Activated effector memory CD4-positive, alpha-beta T cell treated with anti-CD3 and anti-CD28 coated beads, Interleukin-2, amount 50 U/mL, for 16 hours (primary cell): ENCODE measurements around the gene LRRC43.
"Not testable (repeated sequence)": the region's sequence is repeated elsewhere in the genome, so short reads cannot be mapped to it uniquely, and the experiment has no call there.

Experiments used
- DNase-seq: peaks from one replicate; pipeline ENCODE4 v3.0.0-alpha.2; 2020

The LRRC43 gene

GRCh38 chr12:122158700-122159285, 24.1 kb upstream of the LRRC43 start:
- no peak for DNase-seq

GRCh38 chr12:122159882-122160281, 23.0 kb upstream of the LRRC43 start:
- no peak for DNase-seq

DNA sequence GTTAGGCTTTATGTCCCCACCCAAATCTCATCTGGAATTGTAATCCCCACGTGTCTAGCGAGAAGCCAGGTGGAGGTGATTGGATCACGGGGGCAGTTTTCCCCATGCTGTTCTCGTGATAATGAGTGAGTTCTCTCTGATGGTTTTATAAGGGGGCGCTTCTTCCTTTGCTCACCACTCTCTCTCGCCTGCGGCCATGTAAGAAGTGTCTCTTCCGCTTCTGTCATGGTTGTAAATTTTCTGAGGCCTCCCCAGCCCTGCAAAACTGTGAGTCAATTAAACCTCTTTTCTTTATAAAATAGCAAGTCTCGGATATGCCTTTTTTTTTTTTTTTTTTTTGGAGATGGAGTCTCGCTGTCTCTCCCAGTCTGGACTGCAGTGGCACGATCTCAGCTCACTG, 22.2 kb upstream of the LRRC43 start:
- no peak for DNase-seq

DNA sequence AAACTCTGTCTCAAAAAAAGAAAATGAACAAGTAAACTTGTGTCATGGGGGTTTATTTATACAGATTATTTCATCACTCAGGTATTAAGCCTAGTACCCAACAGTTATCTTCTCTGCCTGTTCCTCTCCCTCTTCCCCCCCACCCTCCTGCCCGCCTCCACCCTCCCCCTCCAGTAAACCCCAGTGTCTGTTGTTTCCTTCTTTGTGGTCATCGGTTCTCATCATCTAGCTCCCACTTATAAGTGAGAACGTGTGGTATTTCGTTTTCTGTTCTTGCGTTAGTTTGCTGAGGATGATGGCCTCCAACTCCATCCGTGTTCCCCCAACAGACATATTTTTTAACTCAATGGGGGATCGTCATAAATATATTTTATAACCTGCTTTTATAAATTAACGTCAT, 21.2 kb upstream of the LRRC43 start:
- no peak for DNase-seq

DNA sequence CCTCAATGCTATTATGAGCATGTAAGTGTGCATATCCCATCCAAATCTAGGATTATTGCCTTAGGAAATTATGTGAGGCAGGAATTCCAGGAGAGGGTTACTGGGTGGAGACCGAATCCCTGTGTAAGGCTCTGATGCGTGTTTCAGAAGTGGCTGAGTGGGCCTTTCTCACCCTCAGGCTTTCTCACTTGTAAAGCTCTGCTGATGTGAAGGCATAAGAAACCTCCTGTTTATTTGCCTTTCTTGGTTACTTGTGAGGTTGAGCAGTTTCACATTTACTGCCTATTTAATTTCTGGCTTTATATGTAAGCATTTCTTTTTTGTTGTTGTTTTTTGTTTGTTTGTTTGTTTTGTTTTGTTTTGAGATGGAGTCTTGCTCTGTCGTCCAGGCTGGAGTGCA, 19.9 kb upstream of the LRRC43 start:
- no peak for DNase-seq

GRCh38 chr12:122166422-122167349, 16.2 kb upstream of the LRRC43 start:
- peak; percentile 80 for DNase-seq

DNA sequence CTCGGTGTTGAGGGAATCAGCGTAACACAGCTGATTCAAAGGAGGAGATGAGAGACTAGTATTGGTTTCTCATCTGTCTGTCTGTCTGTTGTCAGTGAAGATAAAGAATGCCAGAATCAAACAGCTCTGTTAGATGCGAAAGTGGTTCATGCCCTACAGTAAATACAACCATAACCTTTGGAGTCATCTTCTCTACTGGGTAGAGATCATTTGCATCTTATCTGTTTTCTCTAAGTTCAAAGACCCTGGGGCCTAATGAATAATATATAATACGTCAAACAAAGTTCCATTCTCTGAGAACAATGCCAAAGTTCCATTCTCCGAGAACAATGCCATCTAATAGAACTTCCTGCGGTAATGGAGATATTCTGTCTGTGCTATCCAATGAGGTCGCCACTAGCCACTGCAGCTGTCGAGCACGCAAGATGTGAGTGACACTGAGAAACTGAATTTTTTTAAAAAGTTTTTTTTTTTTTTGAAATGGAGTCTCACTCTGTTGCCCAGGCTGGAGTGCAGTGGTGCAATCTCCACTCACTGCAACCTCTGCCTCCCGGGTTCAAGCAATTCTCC, 15.5 kb upstream of the LRRC43 start:
- no peak for DNase-seq

DNA sequence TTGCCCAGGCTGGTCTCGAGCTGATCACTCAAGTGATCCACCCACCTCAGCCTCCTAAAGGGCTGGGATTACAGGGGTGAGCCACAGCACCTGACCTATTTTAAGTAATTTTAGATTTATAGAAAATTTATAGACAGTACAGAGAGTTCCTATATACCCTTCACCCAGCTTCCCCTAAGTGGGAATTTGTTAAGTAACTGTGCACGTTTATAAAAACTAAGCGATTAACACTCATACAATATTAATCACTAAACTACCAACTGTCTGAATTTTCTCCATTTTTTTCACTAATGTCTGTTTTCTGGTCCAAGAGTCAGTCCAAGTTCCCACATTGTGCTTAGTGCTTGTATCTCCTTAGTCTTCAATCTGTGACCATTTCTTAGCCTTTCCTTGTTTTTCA, 14.4 kb upstream of the LRRC43 start:
- no peak for DNase-seq

DNA sequence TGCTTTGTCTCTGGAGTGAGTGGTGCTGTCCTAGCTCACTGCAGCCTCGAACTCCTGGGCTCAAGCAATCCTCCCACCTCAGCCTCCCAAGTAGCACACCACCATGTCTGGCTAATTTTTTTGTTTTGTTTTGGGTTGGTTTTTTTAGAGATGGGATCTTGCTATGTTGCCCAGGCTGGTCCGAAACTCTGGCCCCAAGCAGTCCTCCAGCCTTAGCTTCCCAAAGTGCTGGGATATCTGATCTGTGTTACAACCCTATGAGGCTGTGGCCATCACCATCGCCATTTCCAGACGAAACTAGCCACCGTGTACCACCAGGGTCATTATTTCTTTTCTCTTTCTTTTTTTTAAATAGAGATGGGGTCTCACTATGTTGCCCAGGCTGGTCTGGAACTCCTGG, 11.5 kb upstream of the LRRC43 start:
- no peak for DNase-seq

- no peak for DNase-seq
Observed at GRCh38 chr12:122172262-122172939, 10.5 kb upstream of the LRRC43 start.

- DNase-seq, result no peak
Observed at GRCh38 chr12:122174155-122174845, 8.6 kb upstream of the LRRC43 start, which contains the start of gene IL31. IL31 (minus strand) TSS chr12:122174221; CDS start chr12:122174172, 49 bp downstream.

GRCh38 chr12:122176473-122176872, 6.5 kb upstream of the LRRC43 start:
- DNase-seq, result not testable (repeated sequence)

- DNase-seq, result no peak
Observed at GRCh38 chr12:122183588-122183940, 641 bp downstream of the LRRC43 start.

- no peak for DNase-seq
Observed at GRCh38 chr12:122184517-122184916, 1.6 kb downstream of the LRRC43 start.

DNA sequence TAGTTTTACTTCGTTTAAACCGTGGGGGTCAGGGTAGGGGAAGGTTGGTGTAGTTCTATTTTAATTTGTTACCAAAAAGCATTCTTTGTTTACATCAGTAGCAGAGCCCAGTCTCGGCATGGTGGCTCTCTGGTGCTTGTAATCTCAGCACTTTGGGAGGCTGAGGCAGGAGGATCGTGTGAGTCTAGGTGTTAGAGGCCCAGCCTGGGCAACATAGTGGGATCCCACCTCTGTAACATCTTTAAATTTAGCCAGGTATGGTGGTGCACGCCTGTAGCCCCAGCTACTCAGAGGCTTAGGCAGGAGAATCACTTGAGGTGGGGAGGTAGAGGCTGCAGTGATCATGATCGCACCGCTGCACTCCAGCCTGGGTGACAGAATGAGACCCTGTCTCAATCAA, 2.2 kb downstream of the LRRC43 start:
- DNase-seq, result no peak

DNA sequence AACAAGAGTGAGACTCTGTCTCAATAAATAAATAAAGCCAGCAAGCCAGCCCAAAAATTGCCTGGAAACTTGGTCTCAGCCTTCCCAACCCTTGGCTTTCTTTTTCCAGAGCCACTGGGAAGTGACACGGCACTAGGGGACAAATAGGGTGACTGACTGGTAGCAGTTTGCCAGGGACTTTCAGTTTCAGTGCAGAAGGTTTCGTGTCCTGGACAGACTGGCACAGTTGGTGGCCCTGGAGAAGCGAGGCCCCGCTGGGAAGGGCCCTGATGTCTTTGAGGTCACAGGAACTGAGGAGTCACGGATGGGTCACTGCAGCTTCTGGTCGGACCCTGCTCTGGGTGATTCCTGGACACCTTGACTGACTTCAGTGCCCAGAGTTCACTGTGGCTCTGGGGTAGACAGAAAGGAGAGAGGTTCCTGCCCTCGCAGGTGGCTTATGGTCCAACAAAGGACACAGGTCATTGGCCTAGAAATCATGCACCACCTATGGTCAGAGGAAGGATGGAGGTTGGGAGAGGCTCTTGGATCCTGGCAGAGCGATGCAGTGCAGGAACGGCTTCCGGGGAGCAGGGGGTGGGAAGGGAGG, 2.7 kb downstream of the LRRC43 start:
- DNase-seq, result no peak

GRCh38 chr12:122187466-122187865, 4.5 kb downstream of the LRRC43 start:
- DNase-seq, result no peak

- no peak for DNase-seq
Observed at GRCh38 chr12:122189626-122190475, 6.9 kb downstream of the LRRC43 start.

DNA sequence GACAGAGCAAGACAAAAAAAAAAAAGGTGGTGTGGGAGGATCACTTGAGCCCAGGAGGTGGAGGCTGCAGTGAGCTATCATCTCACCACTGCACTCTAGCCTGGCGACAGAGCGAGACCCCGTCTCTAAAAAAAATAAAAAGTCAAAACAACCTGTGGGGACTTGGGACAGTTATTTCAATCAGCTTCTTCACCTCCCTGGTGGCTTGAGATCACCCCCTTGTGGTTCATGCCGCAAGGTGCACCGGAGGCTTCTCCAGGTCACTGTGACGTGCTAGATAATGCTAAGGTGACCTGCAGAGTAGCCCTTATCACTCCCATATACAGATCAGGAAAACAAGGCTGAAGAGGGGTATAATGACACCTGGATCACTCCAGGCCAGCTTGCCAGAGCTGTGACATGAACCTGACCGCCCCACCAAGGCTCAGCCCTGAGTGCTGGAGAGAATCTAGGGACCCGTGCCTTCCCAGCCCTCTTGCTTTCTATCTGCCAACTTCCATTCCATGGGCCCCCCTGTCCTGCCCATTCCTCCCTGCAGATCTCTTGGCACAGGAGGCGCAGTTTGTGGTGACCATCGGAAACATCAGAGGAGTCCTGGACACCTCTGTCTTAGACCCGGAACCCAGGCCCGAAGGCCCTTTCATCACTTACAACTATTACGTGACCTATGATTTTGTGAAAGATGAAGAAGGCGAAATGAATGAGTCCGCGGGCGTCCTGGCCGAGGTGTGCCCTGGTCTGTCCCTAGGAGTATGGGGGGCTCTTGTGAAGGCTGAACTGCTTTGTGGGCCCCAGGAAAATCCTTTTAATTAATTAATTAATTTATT, 8.1 kb downstream of the LRRC43 start:
- DNase-seq, result peak; percentile 85

DNA sequence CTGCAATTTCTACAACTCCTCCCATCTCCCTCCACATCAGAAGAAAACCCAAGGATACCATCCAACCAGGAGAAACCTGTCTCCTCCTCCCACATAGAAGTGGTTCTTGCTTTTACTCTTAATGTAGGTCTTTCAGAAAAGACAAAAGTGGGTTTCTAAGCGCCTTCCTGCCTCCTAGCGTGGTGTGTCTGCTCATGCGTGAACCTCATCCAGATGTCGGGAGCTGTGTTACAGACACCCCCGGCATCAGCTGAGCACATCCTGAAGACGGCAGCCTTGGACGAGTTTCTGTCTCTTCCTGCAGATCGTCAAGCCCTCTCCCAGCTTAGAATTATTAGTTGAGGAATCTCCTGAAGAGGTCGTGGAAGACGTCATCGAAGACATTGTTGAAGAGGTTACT, 9.5 kb downstream of the LRRC43 start:
- no peak for DNase-seq

DNA sequence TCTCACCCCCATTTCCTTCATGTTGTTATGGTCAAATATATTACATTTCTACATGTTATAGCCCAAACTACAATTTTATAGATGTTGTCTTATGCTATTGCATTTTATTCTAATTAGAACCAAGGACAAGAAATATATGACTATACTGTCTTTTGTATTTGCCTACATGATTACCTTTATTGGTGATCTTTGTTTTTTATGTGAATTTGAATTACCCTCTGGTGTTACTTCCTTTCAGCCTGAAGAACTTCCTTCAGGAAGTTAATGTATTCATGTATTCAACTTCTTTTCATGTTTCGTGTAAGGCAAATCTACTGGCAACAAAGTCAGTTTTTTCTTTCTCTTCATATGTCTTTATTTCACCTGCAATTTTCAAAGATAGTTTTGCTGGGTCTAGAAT, 11.9 kb downstream of the LRRC43 start:
- no peak for DNase-seq
